H9 (cell line): ENCODE data around the gene DOCK11. TPM values are rescaled to one million over a fixed set of nuclear protein-coding genes. Genes with fewer than 3 reads are reported as not detected.

Source experiments
- DNase-seq: peaks from one replicate; pipeline ENCODE4 v3.0.0-alpha.2; 2017
- H2AFZ ChIP-seq: one replicate; pipeline ENCODE4 v1.6.1; 2013; ENCODE audit warnings: mild to moderate bottlenecking, low read length, control low read depth, moderate library complexity
- H2AK5ac ChIP-seq: 2 replicates; pipeline ENCODE4 v1.6.1; 2013; ENCODE audit warnings: low read length, control low read depth, mixed read lengths; ENCODE audit not compliant: insufficient read length
- H2BK120ac ChIP-seq: one replicate; pipeline ENCODE4 v1.6.1; 2013; ENCODE audit warnings: low read depth, mild to moderate bottlenecking, low read length, control low read depth, inconsistent platforms; ENCODE audit not compliant: poor library complexity, severe bottlenecking
- H2BK12ac ChIP-seq: 2 replicates; pipeline ENCODE4 v1.6.1; 2013; ENCODE audit warnings: low read length, control low read depth, mixed read lengths, low read depth; ENCODE audit not compliant: insufficient read length
- H2BK15ac ChIP-seq: 2 replicates; pipeline ENCODE4 v1.6.1; 2013; ENCODE audit warnings: low read depth, low read length, control low read depth
- H2BK20ac ChIP-seq: one replicate; pipeline ENCODE4 v1.6.1; 2013; ENCODE audit warnings: low read depth, mild to moderate bottlenecking, low read length, control low read depth, inconsistent platforms; ENCODE audit not compliant: poor library complexity, severe bottlenecking
- H2BK5ac ChIP-seq: 2 replicates; pipeline ENCODE4 v1.6.1; 2013; ENCODE audit warnings: low read length, control low read depth, mixed read lengths; ENCODE audit not compliant: insufficient read length
- H3K14ac ChIP-seq: 2 replicates; pipeline ENCODE4 v1.6.1; 2013; ENCODE audit warnings: low read length, control low read depth; ENCODE audit not compliant: insufficient read depth
- H3K18ac ChIP-seq: 2 replicates; pipeline ENCODE4 v1.6.1; 2013; ENCODE audit warnings: low read depth, mild to moderate bottlenecking, mixed read lengths, low read length, control low read depth; ENCODE audit not compliant: insufficient read length
- H3K23ac ChIP-seq: 2 replicates; pipeline ENCODE4 v1.6.1; 2013; ENCODE audit warnings: low read length, control low read depth, mixed read lengths, low read depth; ENCODE audit not compliant: insufficient read length
- H3K23me2 ChIP-seq: 2 replicates; pipeline ENCODE4 v1.6.1; 2013; ENCODE audit warnings: low read depth, mild to moderate bottlenecking, mixed read lengths, low read length, control low read depth; ENCODE audit not compliant: insufficient read length, poor library complexity, severe bottlenecking
- H3K27ac ChIP-seq: 2 replicates; pipeline ENCODE4 v1.5.1; 2013; ENCODE audit warnings: low read length, control low read depth, mixed read lengths, low read depth; ENCODE audit not compliant: insufficient read length
- H3K27me3 ChIP-seq: 2 replicates; pipeline ENCODE4 v1.6.1; 2013; ENCODE audit warnings: low read length, control low read depth, inconsistent platforms; ENCODE audit not compliant: insufficient read depth
- H3K4ac ChIP-seq: 2 replicates; pipeline ENCODE4 v1.6.1; 2013; ENCODE audit warnings: low read depth, mild to moderate bottlenecking, control low read depth, inconsistent platforms, low read length, moderate library complexity
- H3K4me1 ChIP-seq: 2 replicates; pipeline ENCODE4 v1.6.1; 2013; ENCODE audit warnings: low read length, control low read depth, inconsistent platforms; ENCODE audit not compliant: insufficient read depth
- H3K4me2 ChIP-seq: 2 replicates; pipeline ENCODE4 v1.6.1; 2013; ENCODE audit warnings: low read length, control low read depth, mixed read lengths; ENCODE audit not compliant: insufficient read length, insufficient read depth
- H3K56ac ChIP-seq: 2 replicates; pipeline ENCODE4 v1.6.1; 2013; ENCODE audit warnings: low read depth, mild to moderate bottlenecking, mixed read lengths, low read length, control low read depth; ENCODE audit not compliant: insufficient read length
- H3K79me1 ChIP-seq: 2 replicates; pipeline ENCODE4 v1.6.1; 2013; ENCODE audit warnings: low read depth, mild to moderate bottlenecking, moderate library complexity, low read length, control low read depth, inconsistent platforms; ENCODE audit not compliant: insufficient read depth, poor library complexity, severe bottlenecking
- H3K79me2 ChIP-seq: 2 replicates; pipeline ENCODE4 v1.6.1; 2013; ENCODE audit warnings: low read length, control low read depth, inconsistent platforms; ENCODE audit not compliant: insufficient read depth
- H3K9ac ChIP-seq: 2 replicates; pipeline ENCODE4 v1.6.1; 2013; ENCODE audit warnings: low read length, control low read depth, mixed read lengths; ENCODE audit not compliant: insufficient read length; ENCODE audit errors: extremely low read depth
- H3K9me3 ChIP-seq: one replicate; pipeline ENCODE4 v1.6.1; 2013; ENCODE audit warnings: low read depth, low read length, inconsistent platforms; ENCODE audit not compliant: control insufficient read depth
- H3T11ph ChIP-seq: one replicate; pipeline ENCODE4 v1.6.1; 2013; ENCODE audit warnings: mild to moderate bottlenecking, low read length, control low read depth, inconsistent platforms
- H4K20me1 ChIP-seq: one replicate; pipeline ENCODE4 v1.6.1; 2013; ENCODE audit not compliant: control insufficient read depth, insufficient read length, insufficient read depth
- H4K5ac ChIP-seq: 2 replicates; pipeline ENCODE4 v1.6.1; 2013; ENCODE audit warnings: low read depth, mild to moderate bottlenecking, mixed read lengths, low read length, control low read depth; ENCODE audit not compliant: insufficient read length
- H4K8ac ChIP-seq: replicated peaks from 2 replicates; pipeline ENCODE4 v1.6.1; 2013; ENCODE audit warnings: low read length, control low read depth, mixed read lengths, low read depth; ENCODE audit not compliant: insufficient read length
- H4K91ac ChIP-seq: 2 replicates; pipeline ENCODE4 v1.6.1; 2013; ENCODE audit warnings: low read depth, mild to moderate bottlenecking, moderate library complexity, mixed read lengths, low read length, control low read depth; ENCODE audit not compliant: insufficient read length
- H3K27ac Mint-ChIP-seq, 3 experiments: 2 replicates in 2 of 3; 3 replicates in 1 of 3; pipeline ENCODE4 v1.8.0; 2020 to 2021; ENCODE audit warnings: mixed read lengths in 3 of 3, mild to moderate bottlenecking in 1 of 3, moderate library complexity in 1 of 3
- H3K27me3 Mint-ChIP-seq: 2 replicates; pipeline ENCODE4 v1.8.0; 2021; ENCODE audit warnings: low read depth, mild to moderate bottlenecking, moderate library complexity, mixed read lengths
- H3K36me3 Mint-ChIP-seq, 3 experiments: 2 replicates in 2 of 3; 3 replicates in 1 of 3; pipeline ENCODE4 v1.8.0; 2020 to 2021; ENCODE audit warnings: low read depth in 3 of 3, mixed read lengths in 3 of 3; ENCODE audit not compliant: insufficient read depth in 1 of 3
- H3K4me1 Mint-ChIP-seq, 2 experiments: 2 replicates each; pipeline ENCODE4 v1.8.0; 2020; ENCODE audit warnings: mixed read lengths in 2 of 2
- H3K4me3 Mint-ChIP-seq, 2 experiments: 2 replicates in 1 of 2; 3 replicates in 1 of 2; pipeline ENCODE4 v1.8.0; 2020 to 2021; ENCODE audit warnings: mild to moderate bottlenecking in 2 of 2, mixed read lengths in 2 of 2, moderate library complexity in 1 of 2
- H3K9me3 Mint-ChIP-seq, 2 experiments: 2 replicates in 1 of 2; 3 replicates in 1 of 2; pipeline ENCODE4 v1.8.0; 2020; ENCODE audit warnings: mild to moderate bottlenecking in 2 of 2, mixed read lengths in 2 of 2, moderate library complexity in 1 of 2
- CTCF ChIP-seq: fragments of 200-600 bp; sonication (generic); conservative IDR thresholded peaks from 3 replicates; pipeline ENCODE4 v1.8.0; 2021; ENCODE audit warnings: antibody characterized with exemption, mild to moderate bottlenecking
- WGBS: extraction: QIAGEN DNeasy Blood & Tissue Kit; methylation state at CpG from one replicate; pipeline ENCODE4 v1.1.7; 2013; ENCODE audit warnings: missing lambda C conversion rate, low lambda C conversion rate, mixed read lengths; ENCODE audit not compliant: insufficient read length; ENCODE audit errors: extremely low coverage; 5-methylcytosine and 5-hydroxymethylcytosine counted together
- total RNA-seq: library from RNA; stranded (reverse); gene quantifications from 2 replicates; pipeline ENCODE4 v1.2.1, GENCODE V29; 2021

DOCK11 gene
- total RNA-seq, 1 experiment from 2014 or later = 6.2 TPM

DNA sequence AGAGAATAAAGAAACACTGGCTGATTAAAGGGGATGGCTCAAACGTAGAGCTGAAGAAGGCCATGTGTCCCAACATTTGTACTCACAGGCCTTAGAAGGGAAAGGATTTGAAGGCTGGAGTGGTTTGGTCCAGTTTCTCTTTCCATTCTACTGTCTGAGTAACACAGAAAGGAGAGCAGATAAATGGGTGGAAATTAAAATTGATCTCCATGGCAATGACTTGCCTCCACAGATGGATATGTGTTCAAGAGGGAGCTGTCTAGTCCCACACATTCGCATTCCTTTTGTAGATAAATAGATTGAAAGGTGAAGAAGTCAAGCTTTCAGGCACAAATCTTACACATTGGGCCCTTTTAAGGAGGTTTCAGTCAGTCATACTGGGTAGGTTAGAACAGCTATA, 74.6 kb downstream of the DOCK11 start:
- H3K36me3 Mint-ChIP-seq = peaks cover 0 to 11% (median 6%) of the 10 kb centered on the region in 3 experiments; a peak in 2 of 7 replicates
- peaks cover 0 to 2% of the 10 kb centered on the region in 2 experiments; a peak in 1 of 4 replicates for H3K4me1 Mint-ChIP-seq

More for the DNA sequence above, 74.6 kb downstream of the DOCK11 start:
- no peak overlapping the region for H3K23ac ChIP-seq
- no peak overlapping the region for H3K18ac ChIP-seq
- H2BK12ac ChIP-seq = no peak overlapping the region
- no peaks in the 10 kb centered on the region for H3K27me3 ChIP-seq
- H3K56ac ChIP-seq = no peak overlapping the region
- H2BK5ac ChIP-seq = no peak overlapping the region
- no peak for DNase-seq
- no peaks in the 10 kb centered on the region for H3K79me2 ChIP-seq
- H3K4me3 Mint-ChIP-seq = no peak overlapping the region
- H3K4me2 ChIP-seq = no peak overlapping the region
- H2AK5ac ChIP-seq = no peak overlapping the region
- no peaks in the 10 kb centered on the region for H4K20me1 ChIP-seq
- no peak overlapping the region for H4K91ac ChIP-seq
- no CpG with 5 or more reads among the region's 2 CpGs for WGBS
- no peak overlapping the region for H3K27ac ChIP-seq
- H3K9me3 ChIP-seq = peaks cover 29% of the 10 kb centered on the region
- no peak overlapping the region for H2BK15ac ChIP-seq
- H3K9me3 Mint-ChIP-seq = peaks cover 0 to 53% of the 10 kb centered on the region in 2 experiments; a peak in 2 of 5 replicates
- no peak for TF ChIP-seq CTCF
- H4K5ac ChIP-seq = no peak overlapping the region
- H3K14ac ChIP-seq = no peak overlapping the region
- H3T11ph ChIP-seq = no peak overlapping the region
- H2BK20ac ChIP-seq = no peak overlapping the region
- H3K4ac ChIP-seq = no peak overlapping the region
- H4K8ac ChIP-seq = no peak overlapping the region
- H3K27ac Mint-ChIP-seq = no peak overlapping the region
- H3K9ac ChIP-seq = no peak overlapping the region
- H3K27me3 Mint-ChIP-seq = no peaks in the 10 kb centered on the region
- H2AFZ ChIP-seq = no peak overlapping the region
- no peaks in the 10 kb centered on the region for H3K4me1 ChIP-seq
- no peaks in the 10 kb centered on the region for H3K23me2 ChIP-seq
- H2BK120ac ChIP-seq = no peak overlapping the region
- no peaks in the 10 kb centered on the region for H3K79me1 ChIP-seq
